ENCODE results near the gene WNT9A.
"Not testable (repeated sequence)": the region's sequence is repeated elsewhere in the genome, so short reads cannot be mapped to it uniquely, and the experiment has no call there.

The WNT9A gene

DNA sequence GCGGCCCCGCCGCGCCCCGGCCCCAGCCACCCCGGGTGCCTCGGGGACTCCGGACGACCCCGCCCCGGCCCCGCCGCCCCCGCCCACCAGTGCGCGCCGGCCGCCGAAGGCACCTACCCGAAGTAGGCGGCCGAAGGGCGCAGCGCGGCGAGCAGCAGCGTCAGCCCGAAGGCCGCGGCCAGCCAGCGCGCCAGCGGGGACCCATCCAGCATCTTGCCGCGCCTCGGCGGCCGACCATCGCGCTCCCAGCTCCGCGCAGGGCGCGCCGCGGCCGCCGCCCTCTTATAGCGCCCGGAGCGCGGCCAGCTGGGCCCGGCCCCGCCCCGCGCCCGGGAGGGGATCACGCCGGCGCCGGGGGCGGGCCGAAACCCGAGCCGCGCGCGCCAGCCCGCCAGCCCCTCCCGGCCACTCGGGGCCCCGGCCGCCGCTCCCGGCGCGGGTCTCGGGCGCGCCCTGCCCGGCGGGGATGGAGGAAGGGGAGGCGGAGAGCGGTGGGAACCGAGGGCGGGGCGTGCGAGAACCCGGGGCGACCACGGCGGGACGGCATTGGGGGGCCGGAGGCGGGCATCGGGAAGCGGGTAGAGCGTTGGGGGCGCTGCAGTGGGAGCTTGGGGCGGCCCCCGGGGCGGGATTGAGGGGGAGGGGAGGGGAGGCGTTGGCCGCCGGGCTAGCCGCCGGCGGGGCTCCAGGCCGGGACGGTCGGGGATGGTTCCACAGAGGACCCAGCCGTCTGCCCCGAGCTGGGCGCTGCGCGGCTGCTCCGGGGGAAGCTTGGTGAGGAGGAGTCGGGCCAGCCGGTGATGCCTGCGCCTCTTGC lies at the start of gene WNT9A:
Gene WNT9A, minus strand, starts transcription at position 257 of the 817 bp plus-strand sequence. Its CDS starts 45 bp downstream, at position 212.
- no peak for DNase-seq

DNA sequence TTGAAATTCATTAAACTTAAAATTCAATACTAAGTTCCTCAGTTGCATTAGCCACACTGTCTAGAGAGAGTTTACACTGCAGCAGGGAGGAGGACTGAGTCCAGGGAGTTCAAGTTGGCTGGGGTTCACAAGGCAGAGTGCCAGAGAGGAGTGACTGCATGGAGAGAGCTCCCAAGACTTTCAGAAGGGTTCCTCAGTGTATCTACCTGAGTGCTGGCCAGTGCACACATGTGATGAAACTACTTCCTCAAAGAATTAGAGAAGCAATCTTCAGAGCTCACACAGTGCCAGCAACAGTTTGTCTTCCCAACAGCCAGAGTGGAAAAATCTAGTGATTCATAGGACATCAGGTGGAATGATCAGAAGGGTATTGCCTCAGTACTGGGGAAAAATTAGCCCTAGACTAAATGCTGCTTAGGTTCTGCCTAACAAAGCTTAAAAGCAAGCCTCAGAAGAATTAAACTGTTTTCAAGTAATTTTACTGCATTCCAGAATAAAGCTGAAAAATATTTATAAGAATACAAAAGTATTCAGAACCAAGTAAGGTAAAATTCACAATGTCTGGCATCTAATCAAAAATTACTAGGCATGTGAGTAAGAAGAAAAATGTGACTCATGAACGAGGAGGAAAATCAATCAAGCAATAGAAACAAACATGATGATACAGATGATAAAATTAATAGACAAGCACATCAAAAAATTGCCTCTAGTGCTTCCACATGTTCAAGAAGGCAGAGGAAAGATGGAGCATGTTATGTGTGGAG lies 48.6 kb upstream of the WNT9A start:
- no peak for DNase-seq

GRCh38 chr1:227994632-227995300 lies 47.0 kb upstream of the WNT9A start:
- DNase-seq = no peak

DNA sequence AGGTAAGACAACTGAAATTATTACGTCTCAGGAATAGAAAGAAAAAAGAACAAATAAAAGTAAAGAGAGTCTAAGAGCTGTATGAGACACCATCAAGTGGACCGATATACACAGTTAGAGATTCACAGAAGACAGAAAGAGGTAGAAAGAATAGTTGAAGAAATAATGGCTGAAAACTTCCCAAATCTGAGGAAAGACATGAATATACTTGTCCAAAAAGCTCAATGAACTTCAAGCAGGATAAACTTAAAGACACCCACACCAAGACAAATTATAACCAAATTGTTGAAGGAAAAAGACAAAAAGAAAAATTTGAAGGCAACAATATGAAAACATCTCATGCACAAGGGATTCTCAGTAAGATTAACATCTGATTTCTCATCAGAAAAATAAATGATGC lies 39.4 kb upstream of the WNT9A start:
- DNase-seq = no peak

DNA sequence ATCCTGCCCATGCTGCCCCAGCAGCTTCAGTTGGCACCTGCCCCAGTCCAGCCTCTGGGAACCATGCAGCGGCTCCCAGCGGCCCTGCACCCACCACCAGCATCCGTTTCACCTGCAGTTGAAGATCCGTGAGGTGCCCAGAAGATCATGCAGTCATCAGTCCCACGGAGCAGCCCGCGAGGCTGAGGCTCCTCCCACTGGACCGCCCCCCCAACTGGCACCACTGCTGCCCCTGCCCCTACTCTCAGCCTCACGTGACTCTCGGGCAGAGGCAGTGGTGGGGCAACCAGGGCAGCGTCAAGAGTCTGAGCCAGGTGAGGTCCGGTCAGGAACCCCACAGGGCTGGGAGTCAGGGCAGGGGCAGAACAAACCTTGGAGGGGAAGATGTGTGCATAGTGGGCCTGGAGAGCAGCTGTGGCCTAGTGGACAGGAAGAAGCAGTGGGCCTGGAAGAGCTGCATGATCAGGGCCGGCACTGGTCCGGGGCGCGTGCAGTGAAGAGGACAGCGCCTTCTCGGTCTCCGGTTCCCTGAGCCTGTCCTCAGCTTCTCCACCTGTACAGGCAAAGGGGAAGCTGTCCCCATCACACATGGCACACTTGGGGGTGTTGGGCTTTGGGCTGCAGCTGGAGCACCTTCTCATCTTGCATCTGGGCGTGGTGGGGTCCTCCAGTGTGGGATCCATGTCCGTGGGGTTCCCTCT lies 28.0 kb upstream of the WNT9A start:
- not testable (repeated sequence) for DNase-seq

- DNase-seq = not testable (repeated sequence)
These were observed 26.1 kb upstream of the WNT9A start for GRCh38 chr1:227973724-227974288.

DNA sequence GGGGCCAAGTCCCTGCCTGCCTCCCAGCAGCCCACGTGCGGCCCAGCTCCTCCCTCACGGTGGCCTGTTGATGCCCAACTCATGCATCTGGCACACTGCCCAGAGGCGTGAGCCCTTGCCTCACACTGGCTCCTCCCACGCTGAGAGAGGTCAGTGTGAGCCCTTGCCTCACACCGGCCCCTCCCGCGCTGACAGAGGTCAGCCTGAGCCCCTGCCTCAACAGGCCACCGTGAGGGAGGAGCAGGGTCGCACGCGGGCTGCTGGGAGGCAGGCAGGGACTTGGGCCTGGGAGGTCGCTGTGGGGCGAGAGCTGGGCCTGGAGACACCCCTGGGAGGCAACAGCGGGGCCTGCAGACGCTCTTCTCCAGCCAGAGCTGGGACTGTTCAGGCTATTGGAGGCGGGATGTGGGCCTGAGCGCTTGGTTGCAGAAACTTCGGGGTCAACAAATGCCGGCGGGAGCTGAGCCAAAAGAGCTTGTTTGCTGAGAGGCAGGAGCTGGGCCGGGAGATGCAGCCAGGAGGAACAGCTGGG lies 25.2 kb upstream of the WNT9A start:
- DNase-seq = not testable (repeated sequence)

DNA sequence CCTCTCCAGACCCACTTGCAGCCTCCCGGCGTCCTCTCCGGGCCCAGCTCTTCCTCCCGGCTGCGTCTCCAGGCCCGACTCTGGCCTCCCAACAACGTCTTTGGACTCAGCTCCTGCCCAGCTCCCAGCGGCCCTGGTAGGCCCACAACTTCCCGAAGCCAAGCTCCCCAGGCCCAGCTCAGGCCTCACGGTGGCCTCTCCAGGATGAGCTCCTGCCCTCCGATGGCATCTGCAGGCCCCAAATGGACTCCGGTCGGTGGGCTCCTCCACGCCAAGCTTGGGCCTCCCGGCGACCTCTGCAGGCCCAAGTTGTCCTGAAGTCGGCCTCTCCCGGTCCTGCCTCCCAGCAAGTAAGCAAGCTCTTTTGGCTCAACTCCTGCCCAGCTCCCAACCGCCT lies 24.5 kb upstream of the WNT9A start:
- not testable (repeated sequence) for DNase-seq

DNA sequence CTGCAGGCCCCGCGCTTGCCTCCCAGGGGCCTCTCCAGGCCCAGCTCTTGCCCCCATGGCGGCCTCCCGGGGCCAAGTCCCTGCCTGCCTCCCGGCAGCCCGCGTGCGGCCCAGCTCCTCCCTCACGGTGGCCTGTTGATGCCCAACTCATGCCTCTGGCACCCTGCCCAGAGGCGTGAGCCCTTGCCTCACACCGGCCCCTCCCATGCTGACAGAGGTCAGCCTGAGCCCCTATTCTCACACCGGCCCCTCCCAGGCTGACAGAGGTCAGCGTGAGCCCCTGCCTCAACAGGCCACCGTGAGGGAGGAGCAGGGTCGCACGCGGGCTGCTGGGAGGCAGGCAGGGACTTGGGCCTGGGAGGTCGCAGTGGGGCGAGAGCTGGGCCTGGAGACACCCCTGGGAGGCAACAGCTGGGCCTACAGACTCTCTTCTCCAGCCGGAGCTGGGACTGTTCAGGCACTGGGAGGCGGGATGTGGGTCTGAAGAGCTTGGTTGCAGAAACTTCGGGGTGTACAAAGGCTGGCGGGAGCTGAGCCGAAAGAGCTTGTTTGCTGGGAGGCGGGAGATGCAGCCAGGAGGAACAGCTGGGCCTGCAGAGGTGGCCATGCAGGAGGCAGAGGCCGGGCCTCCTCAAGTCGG lies 24.0 kb upstream of the WNT9A start:
- DNase-seq = not testable (repeated sequence)

GRCh38 chr1:227971216-227971615 lies 23.5 kb upstream of the WNT9A start:
- DNase-seq = not testable (repeated sequence)

GRCh38 chr1:227970076-227970995 lies 22.6 kb upstream of the WNT9A start:
- not testable (repeated sequence) for DNase-seq

DNA sequence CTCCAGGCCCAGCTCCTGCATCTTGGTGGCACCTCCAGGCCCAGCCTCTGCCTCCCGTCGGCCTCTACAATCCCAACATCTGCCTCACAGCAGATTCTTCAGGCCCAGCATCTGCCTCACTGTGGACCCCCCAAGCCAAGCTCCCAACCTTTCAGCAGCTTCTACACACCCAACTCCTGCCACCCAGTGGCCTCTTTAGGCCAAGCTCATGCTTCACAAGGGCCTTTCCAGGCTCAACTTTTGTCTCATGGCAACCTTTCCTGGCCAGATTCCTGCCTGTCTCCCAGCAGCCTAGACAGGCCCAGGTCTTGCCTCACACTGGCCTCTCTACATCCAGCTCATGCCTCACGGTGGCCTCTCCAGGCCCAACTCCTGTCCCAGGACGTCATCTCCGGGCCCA lies 20.1 kb upstream of the WNT9A start:
- not testable (repeated sequence) for DNase-seq

GRCh38 chr1:227966733-227967132 lies 19.0 kb upstream of the WNT9A start:
- DNase-seq = not testable (repeated sequence)

GRCh38 chr1:227961651-227962466 lies 14.1 kb upstream of the WNT9A start:
- DNase-seq = peak in 1 of 2 donors; percentile 27

DNA sequence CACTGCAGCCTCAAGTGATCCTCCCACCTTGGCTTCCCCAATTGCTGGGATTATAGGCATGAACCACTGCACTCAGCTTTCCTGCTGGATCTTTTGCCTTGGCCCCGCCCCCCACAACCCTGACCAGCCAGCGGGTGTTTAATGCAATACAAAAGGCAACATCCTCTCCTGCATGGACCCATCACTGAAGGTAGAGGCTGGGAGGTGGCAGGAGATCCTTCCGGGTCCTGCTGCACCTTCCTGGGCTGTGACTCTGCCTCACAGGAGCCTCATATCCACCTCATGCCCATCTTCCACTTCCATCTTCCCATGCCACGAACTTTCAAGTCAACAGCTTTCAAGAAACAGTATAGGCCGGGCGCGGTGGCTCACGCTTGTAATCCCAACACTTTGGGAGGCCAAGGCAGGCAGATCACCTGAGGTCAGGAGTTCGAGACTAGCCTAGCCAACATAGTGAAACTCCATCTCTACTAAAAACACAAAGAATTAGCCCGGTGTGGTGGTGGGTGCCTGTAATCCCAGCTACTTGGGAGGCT lies 11.7 kb upstream of the WNT9A start:
- DNase-seq = no peak

DNA sequence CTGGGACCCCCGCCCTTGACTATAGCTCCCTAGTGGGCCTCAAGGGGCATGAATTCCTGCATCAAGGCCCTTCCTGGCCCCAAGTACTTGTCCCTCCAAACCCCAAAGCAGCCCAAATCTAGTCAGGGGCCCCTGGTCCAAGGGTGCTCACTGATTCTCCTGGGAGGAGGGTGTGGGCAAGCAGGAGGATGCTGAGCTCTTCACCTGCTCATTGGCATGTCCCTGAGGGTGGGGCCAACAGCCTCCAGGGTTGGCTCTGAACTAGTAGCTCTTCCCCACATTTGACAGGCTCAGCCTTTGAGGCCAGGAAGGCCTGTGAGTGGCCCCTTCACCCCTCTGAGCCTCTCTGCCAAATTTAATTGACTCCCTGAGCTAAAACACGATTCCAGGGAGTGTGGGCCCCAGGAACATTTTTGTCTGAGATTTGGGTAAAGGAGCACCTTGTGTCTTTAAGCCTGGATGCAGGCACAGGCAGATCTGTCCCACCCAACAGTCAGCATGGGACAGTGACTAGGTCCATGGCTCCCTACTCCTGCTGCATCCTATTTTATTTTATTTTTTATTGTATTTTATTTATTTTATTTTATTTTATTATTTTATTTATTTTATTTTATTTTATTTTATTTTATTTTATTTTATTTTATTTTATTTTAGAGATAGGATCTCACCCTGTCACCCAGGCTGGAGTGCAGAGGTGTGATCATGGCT lies 11.0 kb upstream of the WNT9A start:
- no peak for DNase-seq

GRCh38 chr1:227955808-227956207 lies 8.1 kb upstream of the WNT9A start:
- no peak for DNase-seq

GRCh38 chr1:227954163-227954850 lies 6.6 kb upstream of the WNT9A start:
- no peak for DNase-seq
